Measurements from ENCODE around the gene TOGARAM1. TPM values are rescaled to one million over a fixed set of nuclear protein-coding genes. Genes with fewer than 3 reads are reported as not detected.

Gene TOGARAM1
- total and polyA plus RNA-seq, 2 experiments from 2014 or later = 10.5 to 12.2 TPM

DNA sequence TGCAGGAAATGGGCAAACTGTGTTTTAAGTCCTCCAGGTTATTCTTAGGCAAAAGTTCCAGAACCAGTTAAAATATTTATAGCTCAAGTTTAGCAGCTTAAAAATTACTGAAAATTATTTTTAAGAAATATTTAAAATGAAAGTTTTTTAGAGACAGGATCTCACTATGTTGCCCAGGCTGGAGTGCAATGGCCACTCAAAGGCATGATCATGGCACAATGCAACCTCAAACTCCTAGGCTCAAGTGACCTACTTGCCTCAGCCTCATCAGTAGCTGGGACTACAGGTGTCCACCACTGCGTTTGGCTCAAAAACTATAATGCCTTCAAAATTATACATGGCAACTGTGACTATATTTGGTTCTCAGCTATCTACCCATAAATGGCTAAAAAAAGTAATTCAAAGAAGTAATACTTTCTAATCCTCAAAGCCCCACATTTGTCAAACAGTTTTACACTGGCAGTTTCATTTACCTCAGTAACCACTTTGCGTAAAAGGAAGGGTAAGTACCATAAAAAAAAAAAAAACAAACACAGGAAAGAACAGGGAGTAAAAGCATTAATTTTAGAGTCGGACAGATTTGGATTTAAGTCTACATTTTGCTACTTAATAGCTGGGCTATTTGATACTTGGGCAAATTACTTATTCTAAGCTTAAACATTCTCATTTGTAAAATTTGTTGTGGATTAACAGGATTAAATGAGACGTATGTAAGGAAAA lies 9.4 kb upstream of the TOGARAM1 start:
- no peak overlapping the region for H3K4me2 ChIP-seq (ENCODE audit: unreplicated experiment)

DNA sequence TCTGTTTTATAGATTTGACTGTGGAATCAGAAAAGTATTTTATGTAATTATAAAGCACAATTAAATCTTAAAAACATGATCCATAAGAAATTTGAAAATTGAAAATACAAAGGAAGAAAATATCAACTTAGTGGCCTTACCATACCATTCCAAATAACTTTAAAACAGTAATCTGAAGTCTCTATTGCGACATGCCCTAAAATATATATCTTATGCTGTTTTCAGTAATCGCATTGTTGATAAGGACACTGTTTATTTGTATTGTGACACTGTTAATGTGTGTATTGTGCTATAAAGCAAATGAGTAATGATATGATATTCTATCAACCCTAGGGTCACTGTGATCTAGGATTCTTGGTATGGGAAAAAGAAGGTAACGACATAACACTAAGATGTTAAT lies 7.2 kb upstream of the TOGARAM1 start:
- H3K27ac ChIP-seq = no peak overlapping the region
- peaks cover 5% of the 10 kb centered on the region; the same call in 1 of the 2 replicates for H3K36me3 ChIP-seq (ENCODE audit: low read depth)
- no peak overlapping the region for H3K9ac ChIP-seq
- H2AFZ ChIP-seq = no peak overlapping the region
- peaks cover 100% of the 10 kb centered on the region for H3K79me2 ChIP-seq (ENCODE audit: insufficient read depth)
- H3F3A ChIP-seq (ENCODE audit: insufficient read depth) = peaks cover under 1% of the 10 kb centered on the region; the same call in 1 of the 2 replicates
- peaks cover 4% of the 10 kb centered on the region; the same call in 1 of the 2 replicates for H4K20me1 ChIP-seq (ENCODE audit: insufficient read depth)
- peaks cover 25% of the 10 kb centered on the region for H3K4me1 ChIP-seq (ENCODE audit: insufficient read depth)
- H3K9me3 ChIP-seq (ENCODE audit: low read depth) = no peaks in the 10 kb centered on the region
- TF ChIP-seq EZH2phosphoT487 (IDR thresholded peaks at IDR 0.05; ENCODE audit: insufficient read depth, low read depth) = no peak
- TF ChIP-seq EZH2 (IDR thresholded peaks at IDR 0.05; ENCODE audit: insufficient read depth, poor library complexity, severe bottlenecking) = no peak
- in situ Hi-C loops (cut with MboI) = no loop called here
- whole genome bisulfite sequencing, 2 experiments (ENCODE audit: low coverage in 1 of 2, low lambda C conversion rate in 2 of 2, missing lambda C conversion rate in 2 of 2) = 97 to 100% methylated on average over 3 of the region's 3 CpGs
- no peak overlapping the region for H3K4me3 ChIP-seq
- no peaks in the 10 kb centered on the region for H3K9me2 ChIP-seq (ENCODE audit: insufficient read depth)
- DNase-seq = no peak
- no peak overlapping the region for H3K4me2 ChIP-seq (ENCODE audit: unreplicated experiment)
- no peaks in the 10 kb centered on the region for H3K27me3 ChIP-seq (replicated peaks; ENCODE audit: insufficient read depth)

More for the DNA sequence above, 9.4 kb upstream of the TOGARAM1 start:
- in situ Hi-C loops (cut with MboI) = no loop called here
- Histone ChIP-seq H3K9me3 (ENCODE audit: low read depth) (no peaks in the 10 kb centered on the region), H3K9me2 (ENCODE audit: insufficient read depth) (no peaks in the 10 kb centered on the region; the same call in 1 of the 2 replicates), H3K4me3 (no peak overlapping the region), H2AFZ (no peak overlapping the region), H3K36me3 (ENCODE audit: low read depth) (peaks cover 10% of the 10 kb centered on the region; the same call in 1 of the 2 replicates), H3K9ac (no peak overlapping the region), H3K27me3 (replicated peaks; ENCODE audit: insufficient read depth) (no peaks in the 10 kb centered on the region), H3K4me1 (ENCODE audit: insufficient read depth) (peaks cover 4% of the 10 kb centered on the region; the same call in 1 of the 2 replicates), H4K20me1 (ENCODE audit: insufficient read depth) (peaks cover 4% of the 10 kb centered on the region; the same call in 1 of the 2 replicates), H3K27ac (no peak overlapping the region), H3F3A (ENCODE audit: insufficient read depth) (peaks cover 7% of the 10 kb centered on the region), H3K79me2 (ENCODE audit: insufficient read depth) (peaks cover 100% of the 10 kb centered on the region)
- no peak for DNase-seq
- WGBS, 2 experiments (ENCODE audit: low coverage in 1 of 2, low lambda C conversion rate in 2 of 2, missing lambda C conversion rate in 2 of 2) = 80% methylated on average over 4 of the region's 4 CpGs
- no peak for TF ChIP-seq EZH2 (IDR thresholded peaks at IDR 0.05; ENCODE audit: insufficient read depth, poor library complexity, severe bottlenecking)
- no peak for TF ChIP-seq EZH2phosphoT487 (IDR thresholded peaks at IDR 0.05; ENCODE audit: insufficient read depth, low read depth)

DNA sequence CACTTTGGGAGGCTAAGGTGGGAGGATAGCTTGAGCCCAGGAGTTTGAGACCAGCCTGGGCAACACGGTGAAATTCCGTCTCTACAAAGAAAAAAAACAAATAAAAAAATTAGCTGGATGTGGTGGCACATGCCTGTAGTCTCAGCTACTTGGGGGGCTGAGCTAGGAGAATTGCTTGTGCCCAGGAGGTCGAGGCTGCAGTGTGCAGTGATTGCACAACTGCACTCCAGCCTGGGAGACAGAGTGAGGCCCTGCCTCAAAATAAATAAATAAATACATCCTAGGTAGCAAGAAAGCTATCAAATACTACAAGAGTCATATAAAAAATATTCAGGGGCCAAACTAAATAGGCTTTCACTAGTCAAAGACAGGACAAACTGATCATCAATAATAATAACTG lies 6.5 kb upstream of the TOGARAM1 start:
- Histone ChIP-seq H3K79me2 (ENCODE audit: insufficient read depth) (peaks cover 100% of the 10 kb centered on the region), H3F3A (ENCODE audit: insufficient read depth) (peaks cover 6% of the 10 kb centered on the region; the same call in 1 of the 2 replicates), H3K9me2 (ENCODE audit: insufficient read depth) (no peaks in the 10 kb centered on the region), H3K27ac (no peak overlapping the region), H3K36me3 (ENCODE audit: low read depth) (peaks cover 5% of the 10 kb centered on the region; the same call in 1 of the 2 replicates), H3K4me3 (no peak overlapping the region), H3K9me3 (ENCODE audit: low read depth) (no peaks in the 10 kb centered on the region), H3K4me1 (ENCODE audit: insufficient read depth) (peaks cover 30% of the 10 kb centered on the region), H4K20me1 (ENCODE audit: insufficient read depth) (peaks cover 4% of the 10 kb centered on the region; the same call in 1 of the 2 replicates), H2AFZ (no peak overlapping the region), H3K27me3 (replicated peaks; ENCODE audit: insufficient read depth) (no peaks in the 10 kb centered on the region), H3K9ac (no peak overlapping the region), H3K4me2 (ENCODE audit: unreplicated experiment) (no peak overlapping the region)
- in situ Hi-C loops (cut with MboI) = no loop called here
- TF ChIP-seq EZH2phosphoT487 (IDR thresholded peaks at IDR 0.05; ENCODE audit: insufficient read depth, low read depth) (no peak), EZH2 (IDR thresholded peaks at IDR 0.05; ENCODE audit: insufficient read depth, poor library complexity, severe bottlenecking) (no peak)
- no peak for DNase-seq
- 63 to 68% methylated on average over 3 of the region's 3 CpGs for WGBS, 2 experiments (ENCODE audit: low coverage in 1 of 2, low lambda C conversion rate in 2 of 2, missing lambda C conversion rate in 2 of 2)

DNA sequence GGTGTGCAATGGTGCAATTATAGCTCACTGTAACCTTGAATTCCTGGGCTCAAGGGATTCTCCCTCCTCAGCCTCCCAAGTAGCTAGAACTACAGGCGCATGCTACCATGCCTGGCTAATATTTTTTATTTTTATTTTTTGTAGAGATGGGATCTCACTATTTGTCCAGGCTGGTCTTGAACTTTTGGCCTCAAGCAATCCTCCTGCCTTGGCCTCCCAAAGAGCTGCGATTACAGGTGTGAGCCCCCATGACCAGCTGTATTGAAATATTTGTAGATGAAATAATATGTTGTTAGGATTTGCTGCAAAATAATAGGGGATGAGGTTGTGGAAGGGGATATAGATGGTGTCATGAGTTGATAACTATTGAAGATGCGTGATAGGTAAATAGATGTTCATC lies 5.1 kb upstream of the TOGARAM1 start:
- H3K27ac ChIP-seq = no peak overlapping the region
- no peaks in the 10 kb centered on the region for H3K9me3 ChIP-seq (ENCODE audit: low read depth)
- no peaks in the 10 kb centered on the region for H3K27me3 ChIP-seq (replicated peaks; ENCODE audit: insufficient read depth)
- H3K79me2 ChIP-seq (ENCODE audit: insufficient read depth) = peaks cover 98% of the 10 kb centered on the region
- no peak overlapping the region for H2AFZ ChIP-seq
- no peak overlapping the region for H3K4me3 ChIP-seq
- 91 to 97% methylated on average over 3 of the region's 3 CpGs for WGBS, 2 experiments (ENCODE audit: low coverage in 1 of 2, low lambda C conversion rate in 2 of 2, missing lambda C conversion rate in 2 of 2)
- in situ Hi-C loops (cut with MboI) = no loop called here
- H3K4me2 ChIP-seq (ENCODE audit: unreplicated experiment) = no peak overlapping the region
- peaks cover 17% of the 10 kb centered on the region for H3F3A ChIP-seq (ENCODE audit: insufficient read depth)
- no peak overlapping the region for H3K9ac ChIP-seq
- H3K9me2 ChIP-seq (ENCODE audit: insufficient read depth) = no peaks in the 10 kb centered on the region
- H3K4me1 ChIP-seq (ENCODE audit: insufficient read depth) = peaks cover 30% of the 10 kb centered on the region
- H4K20me1 ChIP-seq (ENCODE audit: insufficient read depth) = 0 out of 2 replicates have a peak, but pooled peaks cover 4% of the 10 kb centered on the region
- TF ChIP-seq EZH2phosphoT487 (IDR thresholded peaks at IDR 0.05; ENCODE audit: insufficient read depth, low read depth) (no peak), EZH2 (IDR thresholded peaks at IDR 0.05; ENCODE audit: insufficient read depth, poor library complexity, severe bottlenecking) (no peak)
- H3K36me3 ChIP-seq (ENCODE audit: low read depth) = peaks cover 5% of the 10 kb centered on the region; the same call in 1 of the 2 replicates
- DNase-seq = no peak

Measured in GM23248 (cell line).